Gastroesophageal sphincter (tissue), 3 donors: ENCODE data around the gene PADI2.

Source experiments
- EP300 ChIP-seq: sonication (generic); formaldehyde crosslinking; IDR thresholded peaks from one replicate; pipeline ENCODE4 v1.6.1; 2017; ENCODE audit warnings: antibody characterized with exemption, mild to moderate bottlenecking
- POLR2A ChIP-seq, 2 donors: fragments of 450-650 bp; IDR thresholded peaks; one replicate each; pipeline ENCODE4 v1.6.1; 2017; ENCODE audit warnings: antibody characterized with exemption in 2 of 2, mild to moderate bottlenecking in 2 of 2, moderate library complexity in 1 of 2
- POLR2AphosphoS5 ChIP-seq: sonication (generic); formaldehyde crosslinking; IDR thresholded peaks from one replicate; pipeline ENCODE4 v1.6.1; 2017; ENCODE audit warnings: antibody characterized with exemption
- TF ChIP-seq, protein P1 (sequence below), 4 experiments: fragments of 200-600 bp in 2 of 4; fragments of 450-650 bp in 2 of 4; sonication (generic) in 1 of 4; IDR thresholded peaks; one replicate each; pipeline ENCODE4 v1.5.1; 2017 to 2019; ENCODE audit warnings: antibody characterized with exemption in 4 of 4, mild to moderate bottlenecking in 2 of 4, moderate library complexity in 2 of 4

DNA sequence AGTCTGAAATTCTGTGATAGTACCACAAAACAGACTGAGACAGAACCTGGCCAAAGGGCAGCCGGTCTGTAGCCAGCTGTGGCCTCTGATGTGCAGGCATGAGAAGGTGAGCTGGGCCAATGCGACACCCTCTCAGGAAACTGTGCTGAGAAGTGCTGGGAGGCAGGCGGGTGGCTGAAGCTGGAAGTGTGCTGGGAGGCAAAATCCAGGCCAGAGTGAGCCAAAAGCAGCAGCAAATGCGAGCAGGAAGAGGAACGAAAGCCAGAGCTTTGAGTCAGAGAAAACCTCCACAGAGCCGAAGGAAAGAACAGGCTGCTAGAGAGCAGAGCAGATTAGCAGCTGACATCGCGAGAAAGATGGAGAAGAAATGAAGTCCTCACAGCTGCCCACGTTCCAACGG lies 97.4 kb downstream of the PADI2 start:
- TF ChIP-seq, protein P1, sequence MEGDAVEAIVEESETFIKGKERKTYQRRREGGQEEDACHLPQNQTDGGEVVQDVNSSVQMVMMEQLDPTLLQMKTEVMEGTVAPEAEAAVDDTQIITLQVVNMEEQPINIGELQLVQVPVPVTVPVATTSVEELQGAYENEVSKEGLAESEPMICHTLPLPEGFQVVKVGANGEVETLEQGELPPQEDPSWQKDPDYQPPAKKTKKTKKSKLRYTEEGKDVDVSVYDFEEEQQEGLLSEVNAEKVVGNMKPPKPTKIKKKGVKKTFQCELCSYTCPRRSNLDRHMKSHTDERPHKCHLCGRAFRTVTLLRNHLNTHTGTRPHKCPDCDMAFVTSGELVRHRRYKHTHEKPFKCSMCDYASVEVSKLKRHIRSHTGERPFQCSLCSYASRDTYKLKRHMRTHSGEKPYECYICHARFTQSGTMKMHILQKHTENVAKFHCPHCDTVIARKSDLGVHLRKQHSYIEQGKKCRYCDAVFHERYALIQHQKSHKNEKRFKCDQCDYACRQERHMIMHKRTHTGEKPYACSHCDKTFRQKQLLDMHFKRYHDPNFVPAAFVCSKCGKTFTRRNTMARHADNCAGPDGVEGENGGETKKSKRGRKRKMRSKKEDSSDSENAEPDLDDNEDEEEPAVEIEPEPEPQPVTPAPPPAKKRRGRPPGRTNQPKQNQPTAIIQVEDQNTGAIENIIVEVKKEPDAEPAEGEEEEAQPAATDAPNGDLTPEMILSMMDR (IDR thresholded peaks at IDR 0.05): no peak
- TF ChIP-seq POLR2A (IDR thresholded peaks at IDR 0.05) (no peak), POLR2AphosphoS5 (no peak), EP300 (no peak)
